OCI-LY7 (cell line): Measurements from ENCODE around the gene PTPN18. TPM values are rescaled to one million over a fixed set of nuclear protein-coding genes. Genes with fewer than 3 reads are reported as not detected.
A peak's percentile ranks its signal among the peaks of the same experiment; 100 is the strongest.
"Not testable (repeated sequence)": the region's sequence is repeated elsewhere in the genome, so short reads cannot be mapped to it uniquely, and the experiment has no call there.

Source experiments
- BruUV-seq: library from RNA; stranded (reverse); fragments of 400-500 nt; replicated peaks from 2 replicates; lab custom pipeline; 2021; lab: Mats Ljungman, UMichigan
- CTCF ChIA-PET: fragments of 300-600 bp; sonication (Branson Sonifier 250); formaldehyde crosslinking; loops from one replicate; lab custom pipeline; 2022; ENCODE audit warnings: antibody characterized with exemption; ENCODE audit not compliant: unreplicated experiment; lab: Charles Lee
- POLR2A ChIA-PET: fragments of 300-600 bp; sonication (Branson Sonifier 250); formaldehyde crosslinking; loops from one replicate; lab custom pipeline; 2022; ENCODE audit warnings: antibody characterized with exemption; lab: Charles Lee
- DNase-seq: peaks from one replicate; pipeline ENCODE4 v3.0.0-alpha.2; 2015; ENCODE audit warnings: low spot score
- H2AFZ ChIP-seq: fragments of 200-600 bp; sonication (generic), shearing (Covaris generic); 2 replicates; pipeline ENCODE4 v1.6.1; 2014; ENCODE audit warnings: mild to moderate bottlenecking, antibody characterized with exemption, low read length, moderate library complexity
- H3K27ac ChIP-seq: fragments of 200-600 bp; sonication (generic); 2 replicates; pipeline ENCODE4 v1.5.1; 2014; ENCODE audit warnings: mixed run types, low read depth, mild to moderate bottlenecking, moderate library complexity, low read length, inconsistent platforms; ENCODE audit not compliant: poor library complexity, severe bottlenecking
- H3K36me3 ChIP-seq: fragments of 200-600 bp; sonication (generic); 2 replicates; pipeline ENCODE4 v1.6.1; 2014; ENCODE audit warnings: mild to moderate bottlenecking, antibody characterized with exemption, low read length, moderate library complexity, mixed read lengths; ENCODE audit not compliant: insufficient read depth
- H3K4me1 ChIP-seq: fragments of 200-600 bp; sonication (generic); 2 replicates; pipeline ENCODE4 v1.5.1; 2014; ENCODE audit warnings: mild to moderate bottlenecking, low read length; ENCODE audit not compliant: insufficient read depth, poor library complexity, severe bottlenecking
- H3K4me2 ChIP-seq: fragments of 200-600 bp; sonication (generic); 2 replicates; pipeline ENCODE4 v1.6.1; 2014; ENCODE audit warnings: mild to moderate bottlenecking, low read length
- H3K4me3 ChIP-seq: fragments of 200-600 bp; sonication (generic); 2 replicates; pipeline ENCODE4 v1.5.1; 2014; ENCODE audit warnings: mild to moderate bottlenecking, low read depth, low read length; ENCODE audit not compliant: poor library complexity, severe bottlenecking
- H3K79me2 ChIP-seq: fragments of 200-600 bp; sonication (generic); 2 replicates; pipeline ENCODE4 v1.6.1; 2016; ENCODE audit warnings: low read depth, mild to moderate bottlenecking, low read length, moderate library complexity, mixed read lengths; ENCODE audit not compliant: insufficient read depth
- H3K9me2 ChIP-seq: fragments of 200-600 bp; sonication (generic); 2 replicates; pipeline ENCODE4 v1.6.1; 2016; ENCODE audit warnings: mild to moderate bottlenecking, low read length, mixed read lengths; ENCODE audit not compliant: insufficient read depth
- H3K9me3 ChIP-seq: fragments of 200-600 bp; sonication (generic); 2 replicates; pipeline ENCODE4 v1.6.1; 2014; ENCODE audit warnings: mild to moderate bottlenecking, mixed run types, low read length, mixed read lengths
- H4K20me1 ChIP-seq: fragments of 200-600 bp; sonication (generic); 2 replicates; pipeline ENCODE4 v1.6.1; 2014; ENCODE audit warnings: mild to moderate bottlenecking, antibody characterized with exemption, low read length, moderate library complexity, mixed read lengths; ENCODE audit not compliant: insufficient read depth
- CTCF ChIP-seq: fragments of 200-600 bp; sonication (generic); conservative IDR thresholded peaks from 2 replicates; pipeline ENCODE4 v1.5.1; 2014; ENCODE audit warnings: mild to moderate bottlenecking, antibody characterized with exemption, low read length, moderate library complexity, mixed read lengths
- EZH2phosphoT487 ChIP-seq: fragments of 200-600 bp; sonication (generic); IDR thresholded peaks from 2 replicates; pipeline ENCODE4 v1.6.1; 2018; ENCODE audit warnings: low read depth, borderline replicate concordance, mild to moderate bottlenecking, mixed run types, antibody characterized with exemption, low read length, moderate library complexity, mixed read lengths
- intact Hi-C: fragments of 100-400 bp; cut with micrococcal nuclease; formaldehyde crosslinking; loops from one replicate; pipeline ENCODE4 v1.10.0; 2022; ENCODE audit not compliant: unreplicated experiment
- total RNA-seq, 2 experiments: library from RNA; depleted of rRNA in 1 of 2; stranded (reverse); fragments of >200 nt in 1 of 2; shearing (Covaris generic) in 1 of 2; gene quantifications; 2 replicates each; pipeline ENCODE4 v1.2.3, GENCODE V29; 2014 to 2022

Gene PTPN18
- total RNA-seq, 2 experiments from 2014 or later, result 96.6 to 309 TPM

GRCh38 chr2:130332271-130333073 lies 23.4 kb upstream of the PTPN18 start:
- H3K27ac ChIP-seq, result no peak overlapping the region
- H3K4me3 ChIP-seq, result no peak overlapping the region
- ChIA-PET POLR2A (interaction anchor here (0.7 to 2.5 kb wide), 2 partner anchors 10 to 1826 kb away, joined by 3 to 13 read pairs; partner anchors contain the start of gene IMP4), CTCF (no interaction called here)
- no peaks in the 10 kb centered on the region for H3K9me3 ChIP-seq
- H3K9me2 ChIP-seq, result no peaks in the 10 kb centered on the region
- no TSS peak for BruUV-seq
- H3K79me2 ChIP-seq, result no peaks in the 10 kb centered on the region
- H4K20me1 ChIP-seq, result no peaks in the 10 kb centered on the region
- no peaks in the 10 kb centered on the region for H3K4me1 ChIP-seq
- peaks cover 8% of the 10 kb centered on the region for H3K36me3 ChIP-seq
- H3K4me2 ChIP-seq, result no peak overlapping the region
- peak overlapping the region; percentile 74; the same call in 1 of the 2 replicates for H2AFZ ChIP-seq
- peak; percentile 78 for DNase-seq
- intact Hi-C loops, result loop anchor here (2.0 kb wide), 2 partner anchors 152 to 176 kb away; partner anchors contain the start of gene SMPD4
- TF ChIP-seq EZH2phosphoT487, result no peak
- TF ChIP-seq CTCF, result peak; percentile 98

GRCh38 chr2:130333253-130333652 lies 22.6 kb upstream of the PTPN18 start:
- peaks cover 15% of the 10 kb centered on the region for H3K36me3 ChIP-seq
- BruUV-seq, H3K4me3 ChIP-seq, H3K79me2 ChIP-seq, H4K20me1 ChIP-seq, H3K4me2 ChIP-seq, H3K27ac ChIP-seq, DNase-seq, CTCF ChIA-PET, H3K4me1 ChIP-seq, H3K9me3 ChIP-seq, H3K9me2 ChIP-seq: not testable (repeated sequence)
- POLR2A ChIA-PET, result interaction anchor here (0.7 to 2.5 kb wide), 4 partner anchors 9 to 1827 kb away, joined by 3 to 13 read pairs (median 6); partner anchors contain the start of gene IMP4
- H2AFZ ChIP-seq, result peak overlapping the region; percentile 74; the same call in 1 of the 2 replicates
- intact Hi-C loops, result loop anchor here (2.0 kb wide), 2 partner anchors 152 to 176 kb away; partner anchors contain the start of gene SMPD4

- no peaks in the 10 kb centered on the region for H3K4me1 ChIP-seq
- CTCF ChIA-PET, result no interaction called here
- peaks cover 23% of the 10 kb centered on the region for H3K36me3 ChIP-seq
- H3K9me2 ChIP-seq, result no peaks in the 10 kb centered on the region
- H3K4me2 ChIP-seq, result no peak overlapping the region
- POLR2A ChIA-PET, result interaction anchor here (0.9 to 2.5 kb wide), 3 partner anchors 8 to 154 kb away, joined by 3 to 13 read pairs (median 4); partner anchors contain the start of gene IMP4
- H3K9me3 ChIP-seq, result no peaks in the 10 kb centered on the region
- no peaks in the 10 kb centered on the region for H4K20me1 ChIP-seq
- H3K27ac ChIP-seq, result no peak overlapping the region
- no peak for DNase-seq
- no peak overlapping the region for H3K4me3 ChIP-seq
- BruUV-seq, result no TSS peak
- TF ChIP-seq CTCF, result no peak
- TF ChIP-seq EZH2phosphoT487, result no peak
- H3K79me2 ChIP-seq, result no peaks in the 10 kb centered on the region
- H2AFZ ChIP-seq, result no peak overlapping the region
- intact Hi-C loops, result no loop called here
These were observed 21.8 kb upstream of the PTPN18 start for GRCh38 chr2:130334026-130334425.
